OCI-LY1 (cell line): ENCODE data around the gene CHST8.

Source experiments
- H2AFZ ChIP-seq: fragments of 200-600 bp; sonication (generic), shearing (Covaris generic); 2 replicates; pipeline ENCODE4 v1.6.0; 2014; ENCODE audit warnings: antibody characterized with exemption, mild to moderate bottlenecking, low read length
- H3F3A ChIP-seq: fragments of 200-600 bp; sonication (generic), shearing (Covaris generic); 2 replicates; pipeline ENCODE4 v1.6.0; 2014; ENCODE audit warnings: mild to moderate bottlenecking, antibody characterized with exemption, low read length, moderate library complexity; ENCODE audit not compliant: insufficient read depth
- H3K27ac ChIP-seq: fragments of 200-600 bp; sonication (generic); 2 replicates; pipeline ENCODE4 v1.5.1; 2014; ENCODE audit warnings: low read length, mixed run types, mild to moderate bottlenecking, low read depth; ENCODE audit not compliant: poor library complexity, severe bottlenecking
- H3K27me3 ChIP-seq: fragments of 200-600 bp; sonication (generic); 2 replicates; pipeline ENCODE4 v1.6.0; 2014; ENCODE audit warnings: antibody characterized with exemption, mild to moderate bottlenecking, low read length, moderate library complexity; ENCODE audit not compliant: insufficient read depth
- H3K36me3 ChIP-seq: fragments of 200-600 bp; sonication (generic); 2 replicates; pipeline ENCODE4 v1.6.1; 2014; ENCODE audit warnings: mild to moderate bottlenecking, antibody characterized with exemption, low read length, moderate library complexity, mixed read lengths; ENCODE audit not compliant: insufficient read depth
- H3K4me1 ChIP-seq: fragments of 200-600 bp; sonication (generic); 2 replicates; pipeline ENCODE4 v1.5.1; 2014; ENCODE audit warnings: mild to moderate bottlenecking, low read length, moderate library complexity; ENCODE audit not compliant: insufficient read depth, severe bottlenecking
- H3K4me2 ChIP-seq: fragments of 200-600 bp; sonication (generic), shearing (Covaris generic); 2 replicates; pipeline ENCODE4 v1.6.1; 2014; ENCODE audit warnings: low read length
- H3K4me3 ChIP-seq: fragments of 200-600 bp; sonication (generic); 2 replicates; pipeline ENCODE4 v1.5.1; 2014; ENCODE audit warnings: low read length, low read depth, mild to moderate bottlenecking, mixed read lengths; ENCODE audit not compliant: poor library complexity, severe bottlenecking
- H3K79me2 ChIP-seq: fragments of 200-600 bp; shearing (Covaris generic); 2 replicates; pipeline ENCODE4 v1.6.1; 2016; ENCODE audit warnings: mixed run types, low read length, mixed read lengths; ENCODE audit not compliant: insufficient read depth
- H3K9ac ChIP-seq: fragments of 200-600 bp; sonication (generic), shearing (Covaris generic); 2 replicates; pipeline ENCODE4 v1.6.1; 2014; ENCODE audit warnings: mild to moderate bottlenecking, low read length, mixed read lengths
- H3K9me2 ChIP-seq: fragments of 200-600 bp; sonication (generic), shearing (Covaris generic); 2 replicates; pipeline ENCODE4 v1.6.1; 2014; ENCODE audit warnings: low read depth, mild to moderate bottlenecking, low read length, mixed read lengths
- H3K9me3 ChIP-seq: fragments of 200-600 bp; shearing (Covaris generic); 2 replicates; pipeline ENCODE4 v1.6.1; 2014; ENCODE audit warnings: low read length, mixed read lengths
- H4K20me1 ChIP-seq: fragments of 200-600 bp; sonication (generic), shearing (Covaris generic); 2 replicates; pipeline ENCODE4 v1.6.0; 2016; ENCODE audit warnings: mild to moderate bottlenecking, low read length; ENCODE audit not compliant: insufficient read depth
- EZH2 ChIP-seq: fragments of 200-600 bp; sonication (generic), shearing (Covaris generic); IDR thresholded peaks from 2 replicates; pipeline ENCODE4 v1.8.0; 2017; ENCODE audit warnings: borderline replicate concordance, mixed run types, mild to moderate bottlenecking, antibody characterized with exemption, low read length, moderate library complexity, mixed read lengths
- TF ChIP-seq, protein P1 (sequence below): fragments of 200-600 bp; sonication (generic), shearing (Covaris generic); IDR thresholded peaks from 2 replicates; pipeline ENCODE4 v1.5.1; 2017; ENCODE audit warnings: mild to moderate bottlenecking, antibody characterized with exemption, low read length, moderate library complexity, mixed read lengths

Gene CHST8

GRCh38 chr19:33794683-33795369 is 173.1 kb downstream of the CHST8 start:
- Histone ChIP-seq H3K36me3 (no peaks in the 10 kb centered on the region), H3K79me2 (no peaks in the 10 kb centered on the region), H3K27me3 (no peaks in the 10 kb centered on the region), H3K27ac (no peak overlapping the region), H3K4me2 (no peak overlapping the region), H3K9me3 (no peaks in the 10 kb centered on the region), H3K4me1 (no peaks in the 10 kb centered on the region), H3K4me3 (no peak overlapping the region), H2AFZ (no peak overlapping the region), H4K20me1 (no peaks in the 10 kb centered on the region), H3F3A (no peaks in the 10 kb centered on the region), H3K9me2 (no peaks in the 10 kb centered on the region), H3K9ac (no peak overlapping the region)
- TF ChIP-seq EZH2 = no peak
- TF ChIP-seq, protein P1, sequence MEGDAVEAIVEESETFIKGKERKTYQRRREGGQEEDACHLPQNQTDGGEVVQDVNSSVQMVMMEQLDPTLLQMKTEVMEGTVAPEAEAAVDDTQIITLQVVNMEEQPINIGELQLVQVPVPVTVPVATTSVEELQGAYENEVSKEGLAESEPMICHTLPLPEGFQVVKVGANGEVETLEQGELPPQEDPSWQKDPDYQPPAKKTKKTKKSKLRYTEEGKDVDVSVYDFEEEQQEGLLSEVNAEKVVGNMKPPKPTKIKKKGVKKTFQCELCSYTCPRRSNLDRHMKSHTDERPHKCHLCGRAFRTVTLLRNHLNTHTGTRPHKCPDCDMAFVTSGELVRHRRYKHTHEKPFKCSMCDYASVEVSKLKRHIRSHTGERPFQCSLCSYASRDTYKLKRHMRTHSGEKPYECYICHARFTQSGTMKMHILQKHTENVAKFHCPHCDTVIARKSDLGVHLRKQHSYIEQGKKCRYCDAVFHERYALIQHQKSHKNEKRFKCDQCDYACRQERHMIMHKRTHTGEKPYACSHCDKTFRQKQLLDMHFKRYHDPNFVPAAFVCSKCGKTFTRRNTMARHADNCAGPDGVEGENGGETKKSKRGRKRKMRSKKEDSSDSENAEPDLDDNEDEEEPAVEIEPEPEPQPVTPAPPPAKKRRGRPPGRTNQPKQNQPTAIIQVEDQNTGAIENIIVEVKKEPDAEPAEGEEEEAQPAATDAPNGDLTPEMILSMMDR = no peak

GRCh38 chr19:33795370-33796163 is 173.8 kb downstream of the CHST8 start:
- Histone ChIP-seq H3K4me3 (no peak overlapping the region), H3K9ac (no peak overlapping the region), H3F3A (no peaks in the 10 kb centered on the region), H3K27me3 (no peaks in the 10 kb centered on the region), H3K4me1 (no peaks in the 10 kb centered on the region), H3K9me2 (no peaks in the 10 kb centered on the region), H2AFZ (no peak overlapping the region), H3K9me3 (no peaks in the 10 kb centered on the region), H3K36me3 (no peaks in the 10 kb centered on the region), H3K4me2 (no peak overlapping the region), H4K20me1 (no peaks in the 10 kb centered on the region), H3K27ac (no peak overlapping the region), H3K79me2 (no peaks in the 10 kb centered on the region)
- TF ChIP-seq EZH2 = no peak
- TF ChIP-seq, protein P1 = no peak

DNA sequence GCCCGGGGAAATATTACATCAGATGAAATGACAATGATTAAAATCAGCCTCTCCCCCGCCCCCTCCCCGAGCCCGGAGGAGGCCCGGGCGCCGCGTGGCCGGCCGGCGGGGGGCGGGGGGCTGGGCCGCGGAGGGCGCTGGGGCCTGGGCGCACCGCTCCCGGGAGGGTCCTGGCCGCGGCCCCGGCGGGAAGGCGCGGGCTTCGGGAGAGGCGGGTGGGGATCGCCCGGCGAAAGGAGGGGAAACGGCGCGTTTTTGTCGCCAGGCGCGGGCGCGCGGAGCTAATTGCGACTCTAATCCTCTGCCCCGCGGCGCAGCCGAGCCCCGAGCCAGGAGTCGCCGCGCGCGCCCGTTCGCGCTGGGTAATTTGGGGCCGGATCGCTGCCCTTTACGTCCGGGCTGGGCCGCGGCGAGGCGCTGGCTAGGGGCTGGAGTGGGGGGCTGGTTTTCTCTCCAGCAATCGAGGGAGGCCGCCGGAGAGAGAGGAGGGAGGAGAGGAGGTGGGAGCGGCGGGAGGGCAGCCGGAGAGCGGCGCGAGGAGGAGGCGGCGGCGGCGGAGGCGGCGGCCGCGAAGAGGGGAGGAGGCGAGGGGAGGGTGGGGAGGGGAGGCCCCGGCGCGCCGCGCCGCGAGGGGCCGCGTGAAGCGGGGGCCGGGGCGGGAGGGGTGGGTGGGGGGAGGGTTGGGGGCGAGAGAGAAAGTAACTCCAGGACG is 174.6 kb downstream of the CHST8 start, which contains the start of gene KCTD15:
KCTD15 (plus strand) TSS at position 707 of the 712 bp plus-strand sequence. CDS start 3,585 bp downstream, outside the sequence.
- Histone ChIP-seq H4K20me1 (no peaks in the 10 kb centered on the region), H2AFZ (no peak within 1 kb of the TSS), H3K4me2 (no peak within 1 kb of the TSS), H3K9me3 (no peaks in the 10 kb centered on the region), H3F3A (no peaks in the 10 kb centered on the region), H3K79me2 (no peaks in the 10 kb centered on the region), H3K4me3 (no peak within 1 kb of the TSS), H3K27me3 (no peaks in the 10 kb centered on the region), H3K36me3 (no peaks in the 10 kb centered on the region), H3K27ac (no peak within 1 kb of the TSS), H3K9me2 (no peaks in the 10 kb centered on the region), H3K4me1 (no peaks in the 10 kb centered on the region), H3K9ac (no peak within 1 kb of the TSS)
- no peak for TF ChIP-seq EZH2
- TF ChIP-seq, protein P1 = no peak
